Measurements from ENCODE around the gene VAX1.
"Not testable (repeated sequence)": the region's sequence is repeated elsewhere in the genome, so short reads cannot be mapped to it uniquely, and the experiment has no call there.

Gene VAX1

GRCh38 chr10:117130862-117131375 lies 7.2 kb downstream of the VAX1 start:
- no peak for TF ChIP-seq CTCF (IDR thresholded peaks at IDR 0.05; ENCODE audit: low read depth, low read length)
- DNase-seq (ENCODE audit: low read depth in 2 of 2): no peak
- no peak overlapping the region for H3K4me3 ChIP-seq (replicated peaks in 1 of 2; ENCODE audit: low read depth in 2 of 2, low read length in 2 of 2)

GRCh38 chr10:117130346-117130745 lies 7.7 kb downstream of the VAX1 start:
- H3K4me3 ChIP-seq (replicated peaks in 1 of 2; ENCODE audit: low read depth in 2 of 2, low read length in 2 of 2): no peak overlapping the region
- no peak for TF ChIP-seq CTCF (IDR thresholded peaks at IDR 0.05; ENCODE audit: low read depth, low read length)
- no peak for DNase-seq (ENCODE audit: low read depth in 2 of 2)

- DNase-seq (ENCODE audit: low read depth in 2 of 2); H3K4me3 ChIP-seq (replicated peaks in 1 of 2; ENCODE audit: low read depth in 2 of 2, low read length in 2 of 2): not testable (repeated sequence)
These were observed 11.4 kb downstream of the VAX1 start for GRCh38 chr10:117126645-117127044.

- TF ChIP-seq CTCF (IDR thresholded peaks at IDR 0.05; ENCODE audit: low read depth, low read length): no peak
- H3K4me3 ChIP-seq (replicated peaks in 1 of 2; ENCODE audit: low read depth in 2 of 2, low read length in 2 of 2): no peak overlapping the region
- no peak for DNase-seq (ENCODE audit: low read depth in 2 of 2)
These were observed 12.0 kb downstream of the VAX1 start for GRCh38 chr10:117126034-117126433.

GRCh38 chr10:117112220-117112619 lies 25.9 kb downstream of the VAX1 start:
- no peak for DNase-seq (ENCODE audit: low read depth in 2 of 2)
- TF ChIP-seq CTCF (IDR thresholded peaks at IDR 0.05; ENCODE audit: low read depth, low read length): peak; percentile 30
- no peak overlapping the region for H3K4me3 ChIP-seq (replicated peaks in 1 of 2; ENCODE audit: low read depth in 2 of 2, low read length in 2 of 2)

- no peak for TF ChIP-seq CTCF (IDR thresholded peaks at IDR 0.05; ENCODE audit: low read depth, low read length)
- H3K4me3 ChIP-seq (replicated peaks in 1 of 2; ENCODE audit: low read depth in 2 of 2, low read length in 2 of 2): no peak overlapping the region
These were observed 30.8 kb downstream of the VAX1 start for GRCh38 chr10:117107238-117107637.

GRCh38 chr10:117096599-117097201 lies 41.4 kb downstream of the VAX1 start:
- DNase-seq (ENCODE audit: low read depth in 2 of 2): no peak
- no peak overlapping the region for H3K4me3 ChIP-seq (replicated peaks in 1 of 2; ENCODE audit: low read depth in 2 of 2, low read length in 2 of 2)
- no peak for TF ChIP-seq CTCF (IDR thresholded peaks at IDR 0.05; ENCODE audit: low read depth, low read length)

More at GRCh38 chr10:117107238-117107637, 30.8 kb downstream of the VAX1 start:
- no peak for DNase-seq (ENCODE audit: low read depth in 2 of 2)
